WTC11 (cell line): ENCODE measurements around the gene IL12B.

Experiments
- FOXK1 ChIP-seq: sonication (generic); formaldehyde crosslinking; IDR thresholded peaks from 2 replicates; pipeline ENCODE4 v1.8.0; 2022; ENCODE audit warnings: mild to moderate bottlenecking, moderate library complexity, missing genetic modification reagents
- JAZF1 ChIP-seq: fragments of 250-450 bp; sonication (Bioruptor Pico); IDR thresholded peaks from 2 replicates; pipeline ENCODE4 v1.9.0; 2021; ENCODE audit warnings: moderate library complexity, mild to moderate bottlenecking, inconsistent platforms
- RELA ChIP-seq: sonication (generic); formaldehyde crosslinking; IDR thresholded peaks from 2 replicates; pipeline ENCODE4 v1.8.1; 2022; ENCODE audit warnings: missing genetic modification reagents, mild to moderate bottlenecking, borderline replicate concordance
- TEAD4 ChIP-seq: sonication (generic); formaldehyde crosslinking; IDR thresholded peaks from 2 replicates; pipeline ENCODE4 v1.8.0; 2022; ENCODE audit warnings: mild to moderate bottlenecking, missing genetic modification reagents
- TP53 ChIP-seq: sonication (generic); formaldehyde crosslinking; IDR thresholded peaks from 2 replicates; pipeline ENCODE4 v1.8.1; 2023; ENCODE audit warnings: mild to moderate bottlenecking, missing genetic modification reagents
- ZNF121 ChIP-seq: sonication (generic); formaldehyde crosslinking; IDR thresholded peaks from 2 replicates; pipeline ENCODE4 v1.8.0; 2023; ENCODE audit warnings: missing genetic modification reagents
- ZNF263 ChIP-seq: sonication (generic); formaldehyde crosslinking; IDR thresholded peaks from 2 replicates; pipeline ENCODE4 v1.8.1; 2022; ENCODE audit warnings: low read depth, mild to moderate bottlenecking, moderate library complexity, missing genetic modification reagents
- ZNF281 ChIP-seq: sonication (generic); formaldehyde crosslinking; IDR thresholded peaks from 2 replicates; pipeline ENCODE4 v1.8.0; 2023; ENCODE audit warnings: mild to moderate bottlenecking, missing genetic modification reagents
- TF ChIP-seq, protein P1 (sequence below): fragments of 200-600 bp; IDR thresholded peaks from 2 replicates; pipeline ENCODE4 v1.8.0; 2022; ENCODE audit warnings: antibody characterized with exemption
- TF ChIP-seq, protein P2 (sequence below): sonication (generic); formaldehyde crosslinking; IDR thresholded peaks from 2 replicates; pipeline ENCODE4 v1.8.1; 2023; ENCODE audit warnings: mild to moderate bottlenecking, moderate library complexity, missing genetic modification reagents
- TF ChIP-seq, protein P3 (sequence below): sonication (generic); formaldehyde crosslinking; IDR thresholded peaks from 2 replicates; pipeline ENCODE4 v1.8.1; 2023; ENCODE audit warnings: mild to moderate bottlenecking, missing genetic modification reagents, borderline replicate concordance
- TF ChIP-seq, protein P4 (sequence below): fragments of 250-450 bp; sonication (Bioruptor Pico); IDR thresholded peaks from 2 replicates; pipeline ENCODE4 v2.1.2; 2022; ENCODE audit warnings: mild to moderate bottlenecking, moderate library complexity
- TF ChIP-seq, protein P5 (sequence below): sonication (generic); formaldehyde crosslinking; IDR thresholded peaks from 2 replicates; pipeline ENCODE4 v1.8.1; 2023; ENCODE audit warnings: mild to moderate bottlenecking, missing genetic modification reagents
- TF ChIP-seq, protein P6 (sequence below): sonication (generic); formaldehyde crosslinking; IDR thresholded peaks from 2 replicates; pipeline ENCODE4 v1.8.1; 2022; ENCODE audit warnings: low read depth, missing genetic modification reagents, borderline replicate concordance

GRCh38 chr5:159317849-159318248 lies 12.4 kb downstream of the IL12B start:
- TF ChIP-seq TEAD4 (CRISPR knock-in tag): no peak
- no peak for TF ChIP-seq JAZF1 (CRISPR knock-in tag)
- TF ChIP-seq, protein P1, sequence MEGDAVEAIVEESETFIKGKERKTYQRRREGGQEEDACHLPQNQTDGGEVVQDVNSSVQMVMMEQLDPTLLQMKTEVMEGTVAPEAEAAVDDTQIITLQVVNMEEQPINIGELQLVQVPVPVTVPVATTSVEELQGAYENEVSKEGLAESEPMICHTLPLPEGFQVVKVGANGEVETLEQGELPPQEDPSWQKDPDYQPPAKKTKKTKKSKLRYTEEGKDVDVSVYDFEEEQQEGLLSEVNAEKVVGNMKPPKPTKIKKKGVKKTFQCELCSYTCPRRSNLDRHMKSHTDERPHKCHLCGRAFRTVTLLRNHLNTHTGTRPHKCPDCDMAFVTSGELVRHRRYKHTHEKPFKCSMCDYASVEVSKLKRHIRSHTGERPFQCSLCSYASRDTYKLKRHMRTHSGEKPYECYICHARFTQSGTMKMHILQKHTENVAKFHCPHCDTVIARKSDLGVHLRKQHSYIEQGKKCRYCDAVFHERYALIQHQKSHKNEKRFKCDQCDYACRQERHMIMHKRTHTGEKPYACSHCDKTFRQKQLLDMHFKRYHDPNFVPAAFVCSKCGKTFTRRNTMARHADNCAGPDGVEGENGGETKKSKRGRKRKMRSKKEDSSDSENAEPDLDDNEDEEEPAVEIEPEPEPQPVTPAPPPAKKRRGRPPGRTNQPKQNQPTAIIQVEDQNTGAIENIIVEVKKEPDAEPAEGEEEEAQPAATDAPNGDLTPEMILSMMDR: no peak
- TF ChIP-seq, protein P2, sequence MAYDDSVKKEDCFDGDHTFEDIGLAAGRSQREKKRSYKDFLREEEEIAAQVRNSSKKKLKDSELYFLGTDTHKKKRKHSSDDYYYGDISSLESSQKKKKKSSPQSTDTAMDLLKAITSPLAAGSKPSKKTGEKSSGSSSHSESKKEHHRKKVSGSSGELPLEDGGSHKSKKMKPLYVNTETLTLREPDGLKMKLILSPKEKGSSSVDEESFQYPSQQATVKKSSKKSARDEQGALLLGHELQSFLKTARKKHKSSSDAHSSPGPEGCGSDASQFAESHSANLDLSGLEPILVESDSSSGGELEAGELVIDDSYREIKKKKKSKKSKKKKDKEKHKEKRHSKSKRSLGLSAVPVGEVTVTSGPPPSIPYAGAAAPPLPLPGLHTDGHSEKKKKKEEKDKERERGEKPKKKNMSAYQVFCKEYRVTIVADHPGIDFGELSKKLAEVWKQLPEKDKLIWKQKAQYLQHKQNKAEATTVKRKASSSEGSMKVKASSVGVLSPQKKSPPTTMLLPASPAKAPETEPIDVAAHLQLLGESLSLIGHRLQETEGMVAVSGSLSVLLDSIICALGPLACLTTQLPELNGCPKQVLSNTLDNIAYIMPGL (CRISPR knock-in tag): no peak
- TF ChIP-seq ZNF281: no peak
- no peak for TF ChIP-seq ZNF121 (CRISPR knock-in tag)
- TF ChIP-seq FOXK1 (CRISPR knock-in tag): no peak
- TF ChIP-seq, protein P3, sequence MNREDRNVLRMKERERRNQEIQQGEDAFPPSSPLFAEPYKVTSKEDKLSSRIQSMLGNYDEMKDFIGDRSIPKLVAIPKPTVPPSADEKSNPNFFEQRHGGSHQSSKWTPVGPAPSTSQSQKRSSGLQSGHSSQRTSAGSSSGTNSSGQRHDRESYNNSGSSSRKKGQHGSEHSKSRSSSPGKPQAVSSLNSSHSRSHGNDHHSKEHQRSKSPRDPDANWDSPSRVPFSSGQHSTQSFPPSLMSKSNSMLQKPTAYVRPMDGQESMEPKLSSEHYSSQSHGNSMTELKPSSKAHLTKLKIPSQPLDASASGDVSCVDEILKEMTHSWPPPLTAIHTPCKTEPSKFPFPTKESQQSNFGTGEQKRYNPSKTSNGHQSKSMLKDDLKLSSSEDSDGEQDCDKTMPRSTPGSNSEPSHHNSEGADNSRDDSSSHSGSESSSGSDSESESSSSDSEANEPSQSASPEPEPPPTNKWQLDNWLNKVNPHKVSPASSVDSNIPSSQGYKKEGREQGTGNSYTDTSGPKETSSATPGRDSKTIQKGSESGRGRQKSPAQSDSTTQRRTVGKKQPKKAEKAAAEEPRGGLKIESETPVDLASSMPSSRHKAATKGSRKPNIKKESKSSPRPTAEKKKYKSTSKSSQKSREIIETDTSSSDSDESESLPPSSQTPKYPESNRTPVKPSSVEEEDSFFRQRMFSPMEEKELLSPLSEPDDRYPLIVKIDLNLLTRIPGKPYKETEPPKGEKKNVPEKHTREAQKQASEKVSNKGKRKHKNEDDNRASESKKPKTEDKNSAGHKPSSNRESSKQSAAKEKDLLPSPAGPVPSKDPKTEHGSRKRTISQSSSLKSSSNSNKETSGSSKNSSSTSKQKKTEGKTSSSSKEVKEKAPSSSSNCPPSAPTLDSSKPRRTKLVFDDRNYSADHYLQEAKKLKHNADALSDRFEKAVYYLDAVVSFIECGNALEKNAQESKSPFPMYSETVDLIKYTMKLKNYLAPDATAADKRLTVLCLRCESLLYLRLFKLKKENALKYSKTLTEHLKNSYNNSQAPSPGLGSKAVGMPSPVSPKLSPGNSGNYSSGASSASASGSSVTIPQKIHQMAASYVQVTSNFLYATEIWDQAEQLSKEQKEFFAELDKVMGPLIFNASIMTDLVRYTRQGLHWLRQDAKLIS (CRISPR knock-in tag): no peak
- TF ChIP-seq, protein P4, sequence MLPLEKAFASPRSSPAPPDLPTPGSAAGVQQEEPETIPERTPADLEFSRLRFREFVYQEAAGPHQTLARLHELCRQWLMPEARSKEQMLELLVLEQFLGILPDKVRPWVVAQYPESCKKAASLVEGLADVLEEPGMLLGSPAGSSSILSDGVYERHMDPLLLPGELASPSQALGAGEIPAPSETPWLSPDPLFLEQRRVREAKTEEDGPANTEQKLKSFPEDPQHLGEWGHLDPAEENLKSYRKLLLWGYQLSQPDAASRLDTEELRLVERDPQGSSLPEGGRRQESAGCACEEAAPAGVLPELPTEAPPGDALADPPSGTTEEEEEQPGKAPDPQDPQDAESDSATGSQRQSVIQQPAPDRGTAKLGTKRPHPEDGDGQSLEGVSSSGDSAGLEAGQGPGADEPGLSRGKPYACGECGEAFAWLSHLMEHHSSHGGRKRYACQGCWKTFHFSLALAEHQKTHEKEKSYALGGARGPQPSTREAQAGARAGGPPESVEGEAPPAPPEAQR (CRISPR knock-in tag): no peak
- no peak for TF ChIP-seq TP53 (CRISPR knock-in tag)
- TF ChIP-seq, protein P5, sequence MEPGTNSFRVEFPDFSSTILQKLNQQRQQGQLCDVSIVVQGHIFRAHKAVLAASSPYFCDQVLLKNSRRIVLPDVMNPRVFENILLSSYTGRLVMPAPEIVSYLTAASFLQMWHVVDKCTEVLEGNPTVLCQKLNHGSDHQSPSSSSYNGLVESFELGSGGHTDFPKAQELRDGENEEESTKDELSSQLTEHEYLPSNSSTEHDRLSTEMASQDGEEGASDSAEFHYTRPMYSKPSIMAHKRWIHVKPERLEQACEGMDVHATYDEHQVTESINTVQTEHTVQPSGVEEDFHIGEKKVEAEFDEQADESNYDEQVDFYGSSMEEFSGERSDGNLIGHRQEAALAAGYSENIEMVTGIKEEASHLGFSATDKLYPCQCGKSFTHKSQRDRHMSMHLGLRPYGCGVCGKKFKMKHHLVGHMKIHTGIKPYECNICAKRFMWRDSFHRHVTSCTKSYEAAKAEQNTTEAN (CRISPR knock-in tag): no peak
- TF ChIP-seq RELA (CRISPR knock-in tag): no peak
- no peak for TF ChIP-seq ZNF263 (CRISPR knock-in tag)
- TF ChIP-seq, protein P6, sequence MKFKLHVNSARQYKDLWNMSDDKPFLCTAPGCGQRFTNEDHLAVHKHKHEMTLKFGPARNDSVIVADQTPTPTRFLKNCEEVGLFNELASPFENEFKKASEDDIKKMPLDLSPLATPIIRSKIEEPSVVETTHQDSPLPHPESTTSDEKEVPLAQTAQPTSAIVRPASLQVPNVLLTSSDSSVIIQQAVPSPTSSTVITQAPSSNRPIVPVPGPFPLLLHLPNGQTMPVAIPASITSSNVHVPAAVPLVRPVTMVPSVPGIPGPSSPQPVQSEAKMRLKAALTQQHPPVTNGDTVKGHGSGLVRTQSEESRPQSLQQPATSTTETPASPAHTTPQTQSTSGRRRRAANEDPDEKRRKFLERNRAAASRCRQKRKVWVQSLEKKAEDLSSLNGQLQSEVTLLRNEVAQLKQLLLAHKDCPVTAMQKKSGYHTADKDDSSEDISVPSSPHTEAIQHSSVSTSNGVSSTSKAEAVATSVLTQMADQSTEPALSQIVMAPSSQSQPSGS (CRISPR knock-in tag): no peak
